ENCODE results near the gene ELL2.

The ELL2 gene

GRCh38 chr5:95836544-95836943, 125.1 kb downstream of the ELL2 start:
- TF ChIP-seq CTCF (IDR thresholded peaks at IDR 0.05; ENCODE audit: low read depth, low read length), result no peak
- no peak overlapping the region for H3K4me3 ChIP-seq (ENCODE audit: low read depth, low read length)

GRCh38 chr5:95835682-95836385, 125.8 kb downstream of the ELL2 start:
- no peak for TF ChIP-seq CTCF (IDR thresholded peaks at IDR 0.05; ENCODE audit: low read depth, low read length)
- 0 out of 2 replicates have a peak overlapping the region, but pooled peaks have one; percentile 21 for H3K4me3 ChIP-seq (ENCODE audit: low read depth, low read length)

Measured in WI38 (cell line).